Liver (tissue), 9 donors: ENCODE measurements around the gene KRCC1. TPM values are rescaled to one million over a fixed set of nuclear protein-coding genes. Genes with fewer than 3 reads are reported as not detected.

Source experiments
- DNase-seq: peaks from one replicate; pipeline ENCODE4 v3.0.0-alpha.2; 2017; ENCODE audit warnings: low spot score
- H3K27ac ChIP-seq, 2 donors: one replicate each; pipeline ENCODE4 v1.7.0; 2013; ENCODE audit warnings: inconsistent platforms in 2 of 2, low read length in 2 of 2, control low read depth in 1 of 2, low read depth in 1 of 2, mild to moderate bottlenecking in 1 of 2
- H3K27me3 ChIP-seq, 4 donors: one replicate each; pipeline versions ENCODE4 v1.6.1 to v1.7.0; 2013; ENCODE audit warnings: low read length in 3 of 4, inconsistent platforms in 1 of 4, mild to moderate bottlenecking in 1 of 4, moderate library complexity in 1 of 4; ENCODE audit not compliant: control insufficient read depth in 4 of 4, insufficient read depth in 4 of 4
- H3K36me3 ChIP-seq, 4 donors: one replicate each; pipeline versions ENCODE4 v1.6.1 to v1.7.0; 2013; ENCODE audit warnings: low read length in 3 of 4, mild to moderate bottlenecking in 3 of 4, low read depth in 1 of 4, moderate library complexity in 1 of 4; ENCODE audit not compliant: control insufficient read depth in 4 of 4, insufficient read depth in 3 of 4
- H3K4me1 ChIP-seq, 4 donors: one replicate each; pipeline versions ENCODE4 v1.6.1 to v1.7.0; 2013; ENCODE audit warnings: low read length in 3 of 4, mild to moderate bottlenecking in 3 of 4, moderate library complexity in 1 of 4; ENCODE audit not compliant: control insufficient read depth in 4 of 4, insufficient read depth in 4 of 4
- H3K4me3 ChIP-seq, 3 donors: one replicate each; pipeline versions ENCODE4 v1.6.1 to v1.7.0; 2013; ENCODE audit warnings: low read length in 3 of 3, control low read depth in 1 of 3, low read depth in 1 of 3, mild to moderate bottlenecking in 1 of 3
- H3K9ac ChIP-seq, 2 donors: one replicate each; pipeline ENCODE4 v1.7.0; 2013; ENCODE audit warnings: low read length in 2 of 2, mild to moderate bottlenecking in 2 of 2, moderate library complexity in 2 of 2, control low read depth in 1 of 2, low read depth in 1 of 2
- H3K9me3 ChIP-seq, 4 donors: one replicate each; pipeline versions ENCODE4 v1.6.1 to v1.7.0; 2013; ENCODE audit warnings: low read length in 3 of 4; ENCODE audit not compliant: control insufficient read depth in 4 of 4
- ATF3 ChIP-seq: IDR thresholded peaks from 2 replicates; pipeline ENCODE4 v1.6.1; 2016; ENCODE audit warnings: antibody characterized with exemption
- CTCF ChIP-seq: fragments of 150-350 bp; IDR thresholded peaks from 2 replicates; pipeline ENCODE4 v1.5.1; 2017; ENCODE audit warnings: improper control_type of control experiment, low read depth, low read length; ENCODE audit not compliant: missing input control
- EGR1 ChIP-seq, 2 donors: IDR thresholded peaks; 2 replicates each; pipeline ENCODE4 v1.6.1; 2016 to 2018; ENCODE audit warnings: antibody characterized with exemption in 2 of 2, low read depth in 2 of 2
- FOXA1 ChIP-seq: IDR thresholded peaks from 2 replicates; pipeline ENCODE4 v1.6.1; 2016; ENCODE audit warnings: antibody characterized with exemption
- FOXA2 ChIP-seq: IDR thresholded peaks from 2 replicates; pipeline ENCODE4 v1.6.1; 2016; ENCODE audit warnings: antibody characterized with exemption
- GABPA ChIP-seq, 2 donors: IDR thresholded peaks in 1 of 2; conservative IDR thresholded peaks in 1 of 2; 2 replicates each; pipeline ENCODE4 v1.6.1; 2016; ENCODE audit warnings: antibody characterized with exemption in 2 of 2, mild to moderate bottlenecking in 1 of 2, moderate library complexity in 1 of 2
- HNF4A ChIP-seq, 2 donors: conservative IDR thresholded peaks; 2 replicates each; pipeline ENCODE4 v1.6.1; 2016; ENCODE audit warnings: antibody characterized with exemption in 2 of 2, mild to moderate bottlenecking in 2 of 2
- HNF4G ChIP-seq: IDR thresholded peaks from 2 replicates; pipeline ENCODE4 v1.6.1; 2016; ENCODE audit warnings: antibody characterized with exemption
- JUND ChIP-seq, 2 donors: IDR thresholded peaks; 2 replicates each; pipeline ENCODE4 v1.6.1; 2016; ENCODE audit warnings: antibody characterized with exemption in 2 of 2
- MAX ChIP-seq: IDR thresholded peaks from 2 replicates; pipeline ENCODE4 v1.6.1; 2016; ENCODE audit warnings: antibody characterized with exemption
- NR2F2 ChIP-seq: IDR thresholded peaks from 2 replicates; pipeline ENCODE4 v1.6.1; 2016; ENCODE audit warnings: antibody characterized with exemption
- RAD21 ChIP-seq, 2 donors: IDR thresholded peaks; 2 replicates each; pipeline ENCODE4 v1.6.1; 2016; ENCODE audit warnings: antibody characterized with exemption in 2 of 2, mild to moderate bottlenecking in 2 of 2
- REST ChIP-seq: IDR thresholded peaks from 2 replicates; pipeline ENCODE4 v1.6.1; 2016; ENCODE audit warnings: antibody characterized with exemption, mild to moderate bottlenecking
- RXRA ChIP-seq, 2 donors: IDR thresholded peaks; 2 replicates each; pipeline ENCODE4 v1.6.1; 2017 to 2018; ENCODE audit warnings: antibody characterized with exemption in 2 of 2, mild to moderate bottlenecking in 1 of 2
- SP1 ChIP-seq: IDR thresholded peaks from 2 replicates; pipeline ENCODE4 v1.6.1; 2018; ENCODE audit warnings: antibody characterized with exemption, mild to moderate bottlenecking
- TAF1 ChIP-seq: conservative IDR thresholded peaks from 2 replicates; pipeline ENCODE4 v1.6.1; 2016; ENCODE audit warnings: antibody characterized with exemption, mild to moderate bottlenecking
- YY1 ChIP-seq: IDR thresholded peaks from 2 replicates; pipeline ENCODE4 v1.6.1; 2016; ENCODE audit warnings: antibody characterized with exemption, mild to moderate bottlenecking
- ZBTB33 ChIP-seq: IDR thresholded peaks from 2 replicates; pipeline ENCODE4 v1.6.1; 2016; ENCODE audit warnings: antibody characterized with exemption
- WGBS: extraction: QIAGEN DNeasy Blood & Tissue Kit; methylation state at CpG from one replicate; pipeline ENCODE4 v1.1.7; 2013; 5-methylcytosine and 5-hydroxymethylcytosine counted together
- polyA plus RNA-seq, 2 donors: library from polyadenylated mRNA; stranded (reverse) in 1 of 2; unstranded in 1 of 2; fragments of 200-250 nt in 1 of 2; fragments of >200 nt in 1 of 2; fragmentation: Nextera tagmentation in 1 of 2; extraction: Ambion mirVana in 1 of 2; gene quantifications; one replicate each; pipeline versions ENCODE4 v1.2.1 to v1.2.3, GENCODE V29; 2013 to 2015
- total RNA-seq, 2 donors: library from RNA; depleted of rRNA; stranded (reverse); fragments of >200 nt; gene quantifications; one replicate each; pipeline ENCODE4 v1.2.3, GENCODE V29; 2014
- donor health status: healthy.
- donor health status: healthy.
- donor health status: healthy.
- donor health status: healthy.
- donor health status: healthy.

KRCC1 gene
- total and polyA plus RNA-seq, 4 donors, result 7.0 to 14.8 (median 11.5) TPM

- 95% methylated on average over 4 of the region's 4 CpGs for WGBS
- Histone ChIP-seq H3K4me1 (no peaks in the 10 kb centered on the region), H3K36me3 (peaks cover 2 to 6% (median 4%) of the 10 kb centered on the region in 4 donors), H3K9ac (no peak overlapping the region), H3K4me3 (no peak overlapping the region), H3K27me3 (no peaks in the 10 kb centered on the region), H3K9me3 (no peaks in the 10 kb centered on the region), H3K27ac (no peak overlapping the region)
- no peak for DNase-seq
- no peak for TF ChIP-seq NR2F2
- TF ChIP-seq YY1, result no peak
Observed at GRCh38 chr2:88038263-88039105, 17.1 kb downstream of the KRCC1 start.

- TF ChIP-seq FOXA2 (no peak), NR2F2 (no peak), ATF3 (no peak), YY1 (no peak), EGR1 (IDR thresholded peaks at IDR 0.05; ENCODE audit: low read depth in 2 of 2) (no peak), GABPA (IDR thresholded peaks at IDR 0.05 in 1 of 2, conservative IDR thresholded peaks at IDR 0.05 in 1 of 2) (no peak), TAF1 (no peak), FOXA1 (no peak), HNF4A (conservative IDR thresholded peaks at IDR 0.05) (no peak), CTCF (no peak), REST (no peak), MAX (no peak), SP1 (no peak), JUND (IDR thresholded peaks at IDR 0.05) (no peak), RXRA (IDR thresholded peaks at IDR 0.05) (no peak), HNF4G (no peak), RAD21 (IDR thresholded peaks at IDR 0.05) (no peak), ZBTB33 (no peak)
- Histone ChIP-seq H3K9me3 (no peaks in the 10 kb centered on the region), H3K27me3 (no peaks in the 10 kb centered on the region), H3K36me3 (peaks cover 2 to 14% (median 12%) of the 10 kb centered on the region in 4 donors), H3K27ac (no peak overlapping the region), H3K4me3 (no peak overlapping the region), H3K4me1 (no peaks in the 10 kb centered on the region), H3K9ac (no peak overlapping the region)
- no peak for DNase-seq
Observed at GRCh38 chr2:88036606-88037005, 19.0 kb downstream of the KRCC1 start.
